Astrocyte of the hippocampus (primary cell): ENCODE data around the gene SYTL3.

Experiments
- DNase-seq: peaks from one replicate; pipeline ENCODE4 v3.0.0; 2011; ENCODE audit warnings: low read depth, low spot score

The SYTL3 gene

DNA sequence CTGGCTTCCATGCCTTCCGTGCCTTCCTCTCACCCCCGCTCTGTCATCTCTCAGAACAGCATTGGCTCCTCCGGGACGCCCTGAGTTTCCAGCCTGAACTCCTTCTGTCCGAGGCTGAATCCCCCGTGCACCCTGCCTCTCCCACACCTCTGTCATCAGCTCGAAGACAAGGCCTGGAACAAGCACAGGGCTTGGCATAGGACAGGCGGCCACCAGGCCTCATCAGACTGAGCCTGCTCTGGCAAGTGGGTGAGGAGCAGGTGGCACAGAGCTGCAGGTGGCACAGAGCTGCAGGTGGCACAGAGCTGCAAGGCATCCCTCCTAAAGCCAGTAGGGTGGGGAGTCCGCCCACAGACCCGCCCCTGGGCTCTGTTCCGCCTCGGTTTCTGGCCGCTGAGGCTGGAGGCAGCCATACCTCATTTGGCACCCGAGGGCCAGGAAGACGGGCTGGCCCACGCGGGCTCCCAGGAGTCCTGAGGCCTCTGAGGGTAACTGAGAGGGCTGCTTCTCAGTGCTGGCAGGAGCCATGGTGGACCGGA is 109.2 kb downstream of the SYTL3 start:
- DNase-seq = no peak

DNA sequence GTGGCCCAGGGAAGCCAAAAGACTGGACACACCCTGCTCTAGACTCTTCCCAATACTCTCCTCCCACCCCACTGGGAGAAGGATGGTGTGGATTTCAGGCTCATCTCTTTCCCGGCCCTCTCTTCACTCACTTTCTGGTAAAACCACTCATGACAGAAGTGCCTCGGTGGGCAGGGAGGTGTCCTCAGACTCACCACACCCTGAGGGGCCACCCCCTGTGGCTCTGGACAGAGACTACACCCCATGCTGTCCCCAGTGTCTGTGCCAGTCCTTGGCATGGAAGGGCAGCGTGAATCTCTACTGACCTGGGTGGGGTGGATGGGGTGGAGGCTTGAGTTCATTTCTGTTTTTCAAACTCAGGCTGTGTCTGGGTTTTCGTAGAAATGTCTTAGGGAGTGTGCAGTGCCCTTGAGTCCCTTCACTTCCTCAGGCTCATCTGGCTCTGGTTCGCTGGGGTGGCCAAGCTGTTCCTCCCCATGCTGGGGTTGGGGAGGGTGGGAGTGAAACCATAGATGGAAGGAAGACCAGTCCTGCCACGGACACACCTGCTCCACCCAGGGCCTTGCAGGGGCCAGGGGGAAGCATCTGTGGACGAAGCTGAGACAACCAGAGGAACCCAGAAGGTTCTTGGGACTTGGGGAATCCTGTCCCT is 110.2 kb downstream of the SYTL3 start:
- DNase-seq = no peak

DNA sequence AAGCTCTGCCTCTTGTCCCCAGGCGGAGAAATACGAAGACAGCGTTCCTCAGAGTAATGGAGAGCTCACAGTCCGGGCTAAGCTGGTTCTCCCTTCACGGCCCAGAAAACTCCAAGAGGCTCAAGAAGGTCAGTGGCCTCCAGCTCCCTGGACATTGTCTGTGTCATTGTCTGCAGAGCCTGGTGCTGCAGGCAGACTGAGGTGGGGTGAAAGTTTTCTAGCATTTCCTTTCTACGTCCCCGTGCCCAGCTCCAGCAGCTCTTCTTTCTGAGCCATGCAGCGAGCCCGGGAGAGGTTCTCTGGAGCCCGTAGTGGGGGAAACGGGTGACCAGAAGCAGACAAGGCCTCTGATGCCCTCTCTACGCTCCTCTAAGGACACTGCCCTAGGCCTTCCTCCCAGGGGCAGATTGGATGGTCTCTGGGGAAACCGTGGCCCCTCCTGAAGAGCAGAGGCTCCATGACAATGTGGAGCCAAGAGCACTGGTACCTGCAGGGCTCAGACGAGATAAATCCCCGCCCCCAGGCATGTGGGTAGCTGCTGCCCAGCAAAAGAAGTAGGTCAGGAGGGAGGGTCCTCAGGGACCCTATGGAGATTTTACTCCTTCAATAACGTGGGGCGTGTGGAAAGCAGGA is 110.9 kb downstream of the SYTL3 start:
- DNase-seq = no peak

DNA sequence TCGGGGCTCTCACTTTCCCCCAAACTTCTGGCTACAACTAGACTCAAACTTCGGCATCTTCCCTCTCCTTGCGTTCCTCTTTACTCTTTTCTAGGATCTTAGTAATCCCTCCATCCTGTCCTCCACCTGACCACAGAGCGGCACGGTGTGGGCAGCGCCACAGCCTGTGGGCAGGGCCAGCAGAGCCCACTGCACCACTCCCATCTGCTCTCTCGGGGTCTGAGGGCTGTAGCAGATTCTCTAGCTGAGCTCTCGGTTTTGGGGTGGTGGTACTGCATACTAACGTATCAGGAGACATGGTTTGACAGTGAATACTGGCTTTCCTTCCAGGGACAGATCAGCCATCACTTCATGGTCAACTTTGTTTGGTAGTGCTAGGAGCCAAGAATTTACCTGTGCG is 111.9 kb downstream of the SYTL3 start:
- DNase-seq = no peak

DNA sequence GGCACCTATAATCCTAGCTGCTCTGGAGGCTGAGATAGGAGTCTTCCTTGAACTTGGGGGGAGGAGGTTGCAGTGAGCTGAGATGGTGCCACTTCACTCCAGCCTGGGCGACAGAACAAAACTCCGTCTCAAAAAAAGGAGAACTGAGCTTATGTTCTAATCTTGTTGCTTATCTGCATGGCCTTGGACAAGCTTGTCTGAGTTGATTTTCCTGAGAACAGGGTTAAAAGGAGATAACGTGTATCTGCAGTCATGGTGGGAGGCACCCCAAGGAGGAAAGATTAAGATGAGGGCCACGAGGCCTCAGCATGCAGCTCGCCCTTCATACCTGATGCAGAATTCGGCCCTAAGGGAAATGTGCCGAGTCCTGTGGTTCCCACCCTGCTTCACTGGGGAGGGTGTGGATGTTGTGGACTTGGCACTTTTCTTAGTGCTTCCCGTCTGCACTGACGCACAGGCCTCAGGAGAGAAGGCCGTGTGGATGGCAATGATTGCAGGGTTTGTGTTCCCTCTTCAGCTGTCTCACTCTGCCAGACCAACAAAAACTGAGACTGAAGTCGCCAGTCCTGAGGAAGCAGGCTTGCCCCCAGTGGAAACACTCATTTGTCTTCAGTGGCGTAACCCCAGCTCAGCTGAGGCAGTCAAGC is 113.1 kb downstream of the SYTL3 start:
- no peak for DNase-seq

DNA sequence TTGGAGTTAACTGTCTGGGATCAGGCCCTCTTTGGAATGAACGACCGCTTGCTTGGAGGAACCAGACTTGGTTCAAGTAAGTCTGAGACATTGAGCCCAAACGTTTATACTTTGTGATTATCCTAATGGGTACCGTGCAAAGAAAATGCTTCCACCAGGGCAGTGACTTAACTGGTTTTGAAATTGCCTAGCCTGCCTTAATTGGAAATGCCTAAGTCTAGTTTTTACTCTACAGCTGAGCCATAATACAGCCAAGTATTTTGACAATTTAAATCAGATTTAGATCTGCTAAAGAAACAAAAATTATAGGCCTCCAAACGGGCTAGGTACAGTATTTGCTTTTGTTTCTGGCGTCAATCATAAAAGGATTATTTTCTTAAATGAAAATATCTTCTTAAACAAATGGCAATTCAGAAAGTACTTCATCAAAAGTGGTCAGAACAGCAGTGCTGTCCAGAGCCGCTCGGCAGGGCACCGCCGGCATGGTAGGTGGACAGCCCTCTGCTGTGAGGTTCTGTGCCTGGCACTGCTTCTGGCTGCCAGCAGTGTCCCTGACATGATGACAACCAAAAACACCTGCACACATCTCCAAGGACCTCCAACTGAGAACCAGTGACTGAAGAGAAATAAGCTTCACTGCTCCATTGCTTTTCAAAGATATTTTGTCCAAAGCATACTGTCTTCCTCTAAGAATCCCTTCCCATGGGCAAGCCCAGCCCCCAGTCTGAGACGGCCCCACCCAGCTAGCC is 113.8 kb downstream of the SYTL3 start:
- no peak for DNase-seq

DNA sequence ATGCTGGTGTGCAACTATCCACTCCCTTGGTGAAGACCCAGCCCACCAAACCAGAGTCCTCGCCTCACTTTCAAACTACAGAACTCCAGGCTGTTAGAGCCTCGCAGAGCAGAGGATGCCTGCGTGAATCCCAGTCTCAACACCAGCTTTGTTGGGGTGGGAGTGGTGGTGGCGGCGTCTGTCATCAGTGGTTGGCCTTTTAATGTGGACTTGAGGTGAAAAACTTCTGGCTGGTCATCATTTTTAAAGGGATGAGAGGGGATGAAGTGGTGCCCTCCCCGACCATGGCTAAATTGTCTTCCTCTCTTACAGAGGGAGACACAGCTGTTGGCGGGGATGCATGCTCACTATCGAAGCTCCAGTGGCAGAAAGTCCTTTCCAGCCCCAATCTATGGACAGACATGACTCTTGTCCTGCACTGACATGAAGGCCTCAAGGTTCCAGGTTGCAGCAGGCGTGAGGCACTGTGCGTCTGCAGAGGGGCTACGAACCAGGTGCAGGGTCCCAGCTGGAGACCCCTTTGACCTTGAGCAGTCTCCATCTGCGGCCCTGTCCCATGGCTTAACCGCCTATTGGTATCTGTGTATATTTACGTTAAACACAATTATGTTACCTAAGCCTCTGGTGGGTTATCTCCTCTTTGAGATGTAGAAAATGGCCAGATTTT is 114.5 kb downstream of the SYTL3 start:
- no peak for DNase-seq

DNA sequence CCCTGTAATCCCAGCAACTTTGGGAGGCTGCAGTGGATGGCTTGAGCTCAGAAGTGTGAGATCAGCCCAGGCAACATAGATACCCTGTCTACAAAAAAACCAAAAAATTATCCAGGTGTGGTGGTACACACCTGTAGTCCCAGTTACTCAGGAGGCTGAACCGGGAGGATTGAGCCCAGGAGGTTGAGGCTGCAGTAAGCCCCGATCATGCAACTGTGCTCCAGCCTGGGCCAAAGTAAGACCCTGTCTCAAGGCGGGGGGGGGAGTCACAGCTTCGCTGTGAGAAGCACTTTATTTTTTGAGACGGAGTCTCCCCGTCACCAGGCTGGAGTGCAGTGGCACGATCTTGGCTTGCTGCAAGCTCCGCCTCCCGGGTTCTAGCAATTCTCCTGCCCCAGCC is 115.1 kb downstream of the SYTL3 start:
- DNase-seq = no peak

DNA sequence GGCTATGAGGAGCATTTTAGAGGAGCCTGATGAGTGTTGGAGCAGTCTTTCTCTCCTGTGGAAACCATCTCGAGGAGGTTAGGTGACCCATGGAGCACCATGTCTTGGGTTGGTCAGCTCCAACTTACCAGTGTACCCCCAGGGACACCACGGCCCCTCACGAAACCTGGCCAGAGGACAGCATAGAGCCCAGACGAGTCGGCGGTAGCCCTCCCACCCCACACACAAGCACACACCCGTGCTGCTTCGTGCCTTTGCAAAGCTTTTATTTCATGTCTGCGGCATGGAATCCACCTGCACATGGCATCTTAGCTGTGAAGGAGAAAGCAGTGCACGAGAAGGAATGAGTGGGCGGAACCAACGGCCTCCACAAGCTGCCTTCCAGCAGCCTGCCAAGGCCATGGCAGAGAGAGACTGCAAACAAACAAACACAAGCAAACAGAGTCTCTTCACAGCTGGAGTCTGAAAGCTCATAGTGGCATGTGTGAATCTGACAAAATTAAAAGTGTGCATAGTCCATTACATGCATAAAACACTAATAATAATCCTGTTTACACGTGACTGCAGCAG is 115.7 kb downstream of the SYTL3 start:
- no peak for DNase-seq

DNA sequence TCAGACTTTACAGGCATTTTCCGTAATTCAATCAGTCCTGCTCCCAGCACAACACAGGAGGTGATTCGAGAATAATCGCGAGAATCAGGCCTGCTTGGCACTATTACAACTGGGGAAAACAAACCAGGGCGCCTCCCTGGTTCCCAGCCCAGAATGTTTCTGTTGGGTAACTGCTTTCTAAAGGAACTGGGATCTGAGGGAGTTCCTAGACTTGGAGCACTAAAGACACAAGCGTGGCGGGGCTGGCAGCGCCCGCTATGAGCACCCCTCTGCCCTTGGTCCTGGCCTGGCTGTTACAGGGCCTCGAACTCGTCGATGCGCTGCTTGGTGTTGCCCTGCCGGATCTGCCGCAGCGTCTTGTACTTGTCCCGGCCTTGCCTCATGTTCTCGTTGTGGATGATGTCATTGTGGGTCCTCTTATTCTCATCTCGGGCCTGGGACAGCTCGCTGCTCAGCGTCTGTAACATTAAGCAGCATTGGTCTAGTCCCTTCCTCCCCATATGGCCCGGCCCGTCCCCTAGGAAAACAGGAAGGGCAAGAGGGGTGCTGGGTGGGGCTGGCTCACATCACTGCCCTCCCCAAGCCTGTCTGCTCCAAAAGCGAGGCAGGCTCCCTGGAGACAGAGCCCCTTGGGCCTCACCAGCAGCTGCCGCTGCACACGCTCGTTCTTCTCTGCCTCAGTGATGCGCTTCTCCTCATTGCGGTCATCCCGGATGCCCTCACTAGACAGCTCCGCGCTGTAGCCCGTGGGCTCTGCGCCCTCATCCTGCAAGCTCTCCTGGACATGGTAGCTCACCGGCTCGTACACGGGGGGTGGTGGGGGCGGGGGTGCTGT is 117.0 kb downstream of the SYTL3 start:
- no peak for DNase-seq

DNA sequence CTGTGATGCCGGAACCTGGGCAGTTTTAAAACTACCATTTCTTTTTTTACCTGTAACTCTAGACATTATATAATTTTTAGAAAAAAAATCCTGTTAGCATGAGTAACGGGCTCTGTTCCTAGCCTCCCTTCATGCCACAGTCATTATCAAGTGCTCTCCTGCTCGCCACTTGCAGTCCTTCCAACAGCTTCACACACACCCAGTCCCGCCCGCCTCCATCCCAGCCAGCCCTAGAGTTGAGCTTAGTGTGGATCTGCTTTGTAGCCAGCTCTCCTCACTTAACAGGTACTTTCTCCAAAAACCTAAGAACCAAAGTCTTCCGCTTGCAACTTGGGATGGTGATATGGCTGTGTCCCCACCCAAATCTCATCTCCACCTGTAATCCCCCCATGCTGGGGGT is 117.9 kb downstream of the SYTL3 start:
- no peak for DNase-seq

DNA sequence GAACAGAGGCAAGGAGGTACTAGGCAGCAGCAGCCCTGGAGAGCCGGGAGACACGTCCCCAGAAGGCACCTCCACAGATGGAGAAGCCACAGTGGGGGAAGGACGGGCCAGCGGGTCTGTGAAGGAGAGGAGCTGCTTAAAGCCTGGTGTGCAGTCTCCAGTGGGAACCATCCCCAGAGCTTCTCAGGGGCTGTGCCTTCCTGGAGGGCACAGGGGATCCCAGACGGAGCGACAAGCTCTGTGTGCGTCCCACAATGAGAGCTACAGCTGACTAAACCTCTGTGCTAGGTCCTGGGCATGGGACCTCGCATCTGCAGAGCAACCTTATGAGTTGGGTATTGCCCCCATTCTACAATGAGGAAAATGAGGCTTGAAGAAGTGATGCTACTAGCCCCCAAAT is 118.6 kb downstream of the SYTL3 start:
- DNase-seq = no peak

DNA sequence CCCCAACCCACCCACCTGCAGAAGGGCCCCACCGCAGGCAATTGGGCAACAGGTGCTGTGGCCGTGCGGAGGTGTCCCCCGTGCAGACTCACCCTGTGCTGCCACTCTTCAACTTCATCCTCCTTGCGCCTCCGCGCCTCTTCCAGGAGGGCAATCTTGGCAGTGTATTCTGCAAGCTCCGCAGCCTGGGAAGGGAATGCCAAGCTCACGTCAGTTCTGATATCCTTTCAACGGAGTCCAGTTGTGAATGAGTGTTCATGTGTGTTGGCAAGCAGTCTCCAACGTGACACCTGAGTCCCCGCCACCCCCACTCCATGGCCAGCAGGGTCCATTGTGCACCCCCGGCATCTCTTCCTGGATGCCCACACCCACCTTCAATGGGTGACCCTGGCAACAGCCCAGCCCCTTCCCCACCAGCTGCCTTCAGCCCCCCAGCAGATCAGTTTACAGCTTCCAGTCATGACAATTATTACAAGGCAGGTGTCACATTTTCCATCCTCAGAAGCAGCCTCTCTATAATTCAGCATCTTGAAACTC is 119.4 kb downstream of the SYTL3 start:
- DNase-seq = no peak

DNA sequence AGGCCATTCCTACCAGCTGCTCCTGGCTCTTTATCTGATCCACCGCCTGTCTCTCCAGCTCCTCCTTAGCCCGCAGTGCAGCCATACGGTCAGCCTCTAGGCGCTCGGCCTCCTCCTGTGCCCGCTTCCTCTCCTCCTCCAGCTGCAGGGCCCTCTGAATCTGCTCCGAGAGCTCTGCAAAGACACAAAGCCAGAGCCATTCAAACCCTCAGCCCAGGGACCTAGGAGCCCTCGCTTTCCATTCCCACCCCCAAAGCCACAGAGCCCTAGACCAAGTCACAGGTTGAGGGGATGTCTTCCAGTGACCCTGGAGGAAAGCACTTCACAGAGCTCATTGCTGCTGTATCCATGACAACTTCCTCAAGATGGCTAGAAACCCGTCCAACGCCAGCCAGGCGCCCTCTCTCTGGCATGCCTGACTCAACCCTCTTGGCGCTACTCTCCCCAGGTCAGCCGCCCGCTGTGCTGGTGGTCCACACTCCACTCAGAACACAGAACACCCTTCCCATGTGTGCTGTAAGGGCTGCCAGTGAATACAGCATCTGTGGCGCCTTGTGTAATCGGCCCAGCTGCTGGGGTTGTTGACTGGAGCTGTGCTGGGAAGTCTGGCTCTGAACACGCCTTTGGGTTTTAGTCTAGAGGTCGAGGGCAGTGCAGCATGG is 120.0 kb downstream of the SYTL3 start:
- DNase-seq = peak; percentile 52

DNA sequence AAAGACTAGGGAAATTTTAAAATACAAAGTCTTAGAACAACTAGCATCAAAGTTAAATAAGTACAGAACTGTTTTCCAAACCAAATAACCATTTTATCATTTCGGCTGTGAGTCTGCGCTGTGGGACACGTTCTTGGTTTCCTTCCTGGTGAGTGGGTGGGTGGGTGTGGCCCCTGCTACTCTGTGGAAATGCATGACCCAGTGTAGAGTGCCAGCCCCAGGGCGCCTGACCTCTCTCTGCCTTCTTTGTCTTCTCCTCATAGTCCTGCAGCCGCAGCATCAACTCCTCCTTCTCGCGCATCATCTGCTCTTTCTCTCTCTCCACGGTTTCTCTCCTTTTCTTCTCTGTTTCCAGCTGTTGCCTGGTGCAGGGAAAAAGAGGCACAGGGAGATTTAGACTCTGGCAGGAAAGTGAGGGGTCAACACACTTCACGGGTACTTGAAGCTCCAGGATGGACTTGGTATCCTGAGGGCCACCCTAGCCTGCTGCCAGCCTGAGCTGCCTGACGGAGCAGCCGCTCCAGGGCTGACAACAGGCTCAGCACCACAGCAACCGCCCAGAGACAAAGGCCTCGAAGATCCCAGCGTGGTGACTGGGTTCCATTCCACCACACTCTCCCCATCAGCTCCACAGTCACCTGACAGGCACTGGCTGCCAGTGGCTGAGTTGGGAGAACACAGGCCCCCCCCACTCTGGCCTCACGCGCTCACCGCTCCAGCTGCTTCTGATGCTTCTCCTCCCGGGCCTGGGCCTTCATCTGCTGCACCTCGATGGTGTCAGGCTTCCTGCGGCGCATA is 120.9 kb downstream of the SYTL3 start:
- peak; percentile 33 for DNase-seq

DNA sequence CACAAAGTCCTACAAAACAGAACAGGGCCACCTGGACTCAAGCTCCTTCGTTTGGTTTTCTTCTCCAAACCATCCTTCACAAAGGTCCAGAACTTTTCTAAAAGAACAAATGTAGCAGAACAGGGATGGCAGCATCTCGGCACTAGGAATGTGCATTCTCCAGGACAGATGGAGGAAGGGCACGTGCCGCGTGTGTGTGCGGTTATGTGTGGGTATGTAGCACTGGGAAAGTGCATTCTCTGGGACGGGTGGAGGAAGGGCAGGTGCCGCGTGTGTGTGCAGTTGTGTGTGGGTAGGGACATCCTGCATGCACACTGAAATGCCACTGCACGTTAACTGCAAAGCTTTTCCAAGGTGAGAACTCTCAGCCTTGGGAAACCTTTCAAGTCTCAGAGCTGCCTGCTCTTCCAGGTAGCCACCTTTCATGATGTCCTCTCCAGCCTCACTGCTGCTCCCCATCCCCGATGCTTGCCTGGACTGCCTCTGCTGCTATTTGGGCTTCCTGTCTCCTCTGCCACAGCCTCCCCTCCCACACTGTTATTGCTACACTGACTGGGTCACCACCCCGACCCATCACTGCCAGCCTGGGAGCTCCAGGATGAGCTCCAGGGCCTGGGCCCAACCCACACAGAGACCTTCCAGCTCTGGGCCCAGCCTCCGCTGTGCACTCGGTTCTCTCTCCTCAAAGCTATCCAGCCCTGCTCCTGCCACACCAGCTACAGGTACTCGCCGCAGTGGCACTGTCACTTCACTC is 121.7 kb downstream of the SYTL3 start:
- DNase-seq = no peak

DNA sequence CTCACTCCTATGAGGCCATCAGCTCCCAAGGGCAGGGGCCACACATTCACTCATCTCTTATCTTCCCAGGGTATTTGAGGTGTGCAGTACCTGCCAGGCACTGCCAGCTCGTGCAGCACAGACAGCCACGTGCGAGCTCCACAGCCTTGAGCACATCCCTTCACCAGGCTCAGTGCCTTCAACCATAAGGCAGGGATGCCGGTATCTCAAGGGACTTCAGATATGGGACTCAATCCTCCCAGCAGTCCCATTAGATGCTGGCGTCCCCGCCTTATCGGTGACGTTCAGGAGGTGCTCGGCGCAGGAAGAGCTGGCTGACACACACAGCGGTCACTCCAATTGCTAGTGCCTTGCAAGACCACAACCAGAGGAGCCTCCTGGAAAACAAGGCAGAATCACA is 122.3 kb downstream of the SYTL3 start:
- no peak for DNase-seq

DNA sequence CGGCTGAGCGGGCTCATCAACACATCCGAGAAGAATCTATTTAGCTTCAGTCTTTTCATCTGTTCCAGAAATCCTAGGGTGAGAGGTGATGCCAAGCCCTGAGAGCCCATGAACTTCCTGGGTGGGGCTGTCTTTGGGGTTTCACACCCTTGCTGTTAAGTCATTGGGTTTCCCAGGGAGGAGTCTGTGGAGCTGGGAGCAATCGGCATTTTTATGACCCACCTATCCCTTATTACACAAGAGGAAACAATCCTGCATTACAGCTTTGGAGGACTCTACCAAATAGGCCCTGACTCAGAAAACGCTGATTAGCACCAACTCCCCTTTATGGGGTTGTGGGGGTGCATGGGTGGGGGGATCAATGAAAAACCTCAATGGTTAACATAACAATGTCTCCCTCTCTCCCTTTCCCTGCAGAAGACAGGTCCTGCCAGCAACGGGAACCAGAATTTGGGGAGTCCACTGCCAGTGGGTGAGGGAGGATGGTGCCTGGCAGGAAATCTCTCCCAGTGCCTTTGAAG is 123.1 kb downstream of the SYTL3 start:
- no peak for DNase-seq
